Keratinocyte (primary cell): ENCODE data around the gene PDCD1LG2. TPM values are rescaled to one million over a fixed set of nuclear protein-coding genes. Genes with fewer than 3 reads are reported as not detected.

Experiments used
- DNase-seq: peaks from one replicate; pipeline ENCODE4 v3.0.0-alpha.2; 2011; ENCODE audit warnings: low read depth, missing footprints, low spot score
- FAIRE-seq: peaks from 2 replicates; lab custom pipeline; 2011; peaks lifted over from hg19 to GRCh38; lab: Jason Lieb, UNC
- H2AFZ ChIP-seq: 2 replicates; pipeline ENCODE4 v1.6.0; 2012; ENCODE audit warnings: low read length, control low read depth, inconsistent platforms; ENCODE audit not compliant: control insufficient read depth
- H3K27ac ChIP-seq: 2 replicates; pipeline ENCODE4 v1.5.1; 2011; ENCODE audit warnings: low read length; ENCODE audit not compliant: control insufficient read depth, insufficient read depth
- H3K27me3 ChIP-seq: 3 replicates; pipeline ENCODE4 v1.6.0; 2011; ENCODE audit warnings: low read length; ENCODE audit not compliant: control insufficient read depth, insufficient read depth; ENCODE audit errors: extremely low read depth
- H3K36me3 ChIP-seq, 2 experiments: 2 replicates in 1 of 2; 3 replicates in 1 of 2; pipeline ENCODE4 v1.5.1; 2011; ENCODE audit warnings: low read length in 2 of 2, mild to moderate bottlenecking in 1 of 2; ENCODE audit not compliant: control insufficient read depth in 2 of 2, insufficient read depth in 2 of 2; ENCODE audit errors: extremely low read depth in 1 of 2
- H3K4me1 ChIP-seq: 3 replicates; pipeline ENCODE4 v1.5.1; 2011; ENCODE audit warnings: low read length; ENCODE audit not compliant: control insufficient read depth, insufficient read depth; ENCODE audit errors: extremely low read depth
- H3K4me2 ChIP-seq: 3 replicates; pipeline ENCODE4 v1.6.0; 2011; ENCODE audit warnings: low read depth, low read length; ENCODE audit not compliant: control insufficient read depth, insufficient read depth; ENCODE audit errors: extremely low read depth
- H3K4me3 ChIP-seq, 3 experiments: fragments of 200-600 bp in 1 of 3; sonication (generic) in 1 of 3; 2 replicates in 2 of 3; 3 replicates in 1 of 3; pipeline ENCODE4 v1.5.1; 2011 to 2016; ENCODE audit warnings: low read length in 3 of 3, mild to moderate bottlenecking in 3 of 3, control low read depth in 2 of 3, inconsistent platforms in 1 of 3, low read depth in 1 of 3, mixed read lengths in 1 of 3, mixed run types in 1 of 3, moderate library complexity in 1 of 3; ENCODE audit not compliant: control insufficient read depth in 2 of 3, insufficient read depth in 2 of 3; ENCODE audit errors: extremely low read depth in 1 of 3
- H3K79me2 ChIP-seq: 2 replicates; pipeline ENCODE4 v1.6.0; 2012; ENCODE audit warnings: low read length; ENCODE audit not compliant: control insufficient read depth, insufficient read depth
- H3K9ac ChIP-seq: 3 replicates; pipeline ENCODE4 v1.6.0; 2011; ENCODE audit warnings: low read length; ENCODE audit not compliant: control insufficient read depth, insufficient read depth; ENCODE audit errors: extremely low read depth
- H3K9me1 ChIP-seq: 3 replicates; pipeline ENCODE4 v1.6.0; 2011; ENCODE audit warnings: low read length; ENCODE audit not compliant: control insufficient read depth, insufficient read depth; ENCODE audit errors: extremely low read depth
- H3K9me3 ChIP-seq: 2 replicates; pipeline ENCODE4 v1.5.1; 2012; ENCODE audit warnings: low read depth, low read length; ENCODE audit not compliant: control insufficient read depth
- H4K20me1 ChIP-seq: 3 replicates; pipeline ENCODE4 v1.6.0; 2011; ENCODE audit warnings: low read length; ENCODE audit not compliant: control insufficient read depth, insufficient read depth; ENCODE audit errors: extremely low read depth
- EZH2 ChIP-seq: IDR thresholded peaks from one replicate; pipeline ENCODE4 v1.6.1; 2012; ENCODE audit warnings: inconsistent platforms, mild to moderate bottlenecking, low read length, moderate library complexity
- dilution Hi-C: fragments of 300-500 bp; cut with MboI; formaldehyde crosslinking; loops from one replicate; pipeline ENCODE4 v1.7.0; 2020; ENCODE audit warnings: low sequenced_read_pairs; ENCODE audit not compliant: extremely low pct_ligation_motif_present
- polyA plus RNA-seq, 5 experiments: library from polyadenylated mRNA; depleted of rRNA in 3 of 5; stranded (reverse) in 3 of 5; stranded (forward) in 1 of 5; unstranded in 1 of 5; fragments of >200 nt; gene quantifications; 1 replicate in 1 of 5; 2 replicates in 3 of 5; 3 replicates in 1 of 5; pipeline versions ENCODE4 v1.2.1 to v1.2.3, GENCODE V29; 2011 to 2012; ENCODE audit warnings: missing spikeins in 2 of 5, low read depth in 1 of 5, low replicate concordance in 1 of 5
- TF ChIP-seq, protein P1 (sequence below), 3 experiments: IDR thresholded peaks in 1 of 3; conservative IDR thresholded peaks in 1 of 3; optimal IDR thresholded peaks in 1 of 3; 2 replicates in 2 of 3; 3 replicates in 1 of 3; pipeline versions ENCODE3 to v1.5.1; 2011; ENCODE audit warnings: low read length in 3 of 3, mild to moderate bottlenecking in 3 of 3, moderate library complexity in 2 of 3, control low read depth in 1 of 3, inconsistent platforms in 1 of 3; ENCODE audit not compliant: insufficient read depth in 2 of 3; ENCODE audit errors: extremely low read depth in 1 of 3

The PDCD1LG2 gene
- polyA plus RNA-seq, 1 donor (not counting 4 experiments of a cell fraction or from before 2014, with no cell fraction given) = 20.2 TPM

DNA sequence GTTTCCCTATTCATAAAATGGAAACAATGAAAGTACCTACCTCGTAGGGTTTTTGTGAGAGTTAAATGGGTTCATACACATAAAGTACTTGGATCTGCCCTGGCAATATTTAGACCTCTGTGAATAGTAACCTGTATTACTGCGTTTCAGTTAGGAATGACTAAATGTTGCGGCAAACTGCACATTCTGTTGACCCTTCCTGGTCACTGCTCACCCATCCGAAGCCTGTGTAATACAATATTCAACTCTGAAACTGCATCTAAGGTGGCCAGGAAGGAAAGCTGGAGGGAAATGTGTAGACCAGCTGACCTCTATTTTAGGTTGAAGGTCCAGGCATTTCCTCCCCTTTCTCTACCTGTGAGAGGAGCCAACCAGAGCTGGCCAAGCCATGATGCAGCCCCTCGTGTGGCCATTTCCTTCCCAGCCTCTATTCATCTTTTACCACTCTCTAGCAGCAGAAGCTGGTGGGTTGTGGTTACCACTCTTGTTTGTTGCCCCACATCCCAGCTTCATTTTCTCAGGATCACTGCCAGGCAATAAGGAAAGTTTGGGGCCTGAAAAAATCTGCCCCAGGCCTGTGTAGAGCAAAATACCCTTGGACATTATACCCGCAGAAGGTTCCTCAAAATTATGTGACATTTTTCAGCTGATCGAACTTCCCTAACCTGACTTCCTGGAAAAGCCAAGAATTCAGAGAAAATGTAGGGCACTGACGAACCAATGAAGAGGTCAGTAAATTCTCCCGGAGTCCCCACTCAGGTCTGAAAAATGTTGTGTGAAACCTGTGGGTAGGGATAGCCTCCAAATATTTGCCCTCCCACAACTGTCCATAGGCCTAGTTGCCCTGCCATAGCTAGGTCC lies 20.5 kb upstream of the PDCD1LG2 start:
- TF ChIP-seq EZH2 = no peak
- TF ChIP-seq, protein P1, sequence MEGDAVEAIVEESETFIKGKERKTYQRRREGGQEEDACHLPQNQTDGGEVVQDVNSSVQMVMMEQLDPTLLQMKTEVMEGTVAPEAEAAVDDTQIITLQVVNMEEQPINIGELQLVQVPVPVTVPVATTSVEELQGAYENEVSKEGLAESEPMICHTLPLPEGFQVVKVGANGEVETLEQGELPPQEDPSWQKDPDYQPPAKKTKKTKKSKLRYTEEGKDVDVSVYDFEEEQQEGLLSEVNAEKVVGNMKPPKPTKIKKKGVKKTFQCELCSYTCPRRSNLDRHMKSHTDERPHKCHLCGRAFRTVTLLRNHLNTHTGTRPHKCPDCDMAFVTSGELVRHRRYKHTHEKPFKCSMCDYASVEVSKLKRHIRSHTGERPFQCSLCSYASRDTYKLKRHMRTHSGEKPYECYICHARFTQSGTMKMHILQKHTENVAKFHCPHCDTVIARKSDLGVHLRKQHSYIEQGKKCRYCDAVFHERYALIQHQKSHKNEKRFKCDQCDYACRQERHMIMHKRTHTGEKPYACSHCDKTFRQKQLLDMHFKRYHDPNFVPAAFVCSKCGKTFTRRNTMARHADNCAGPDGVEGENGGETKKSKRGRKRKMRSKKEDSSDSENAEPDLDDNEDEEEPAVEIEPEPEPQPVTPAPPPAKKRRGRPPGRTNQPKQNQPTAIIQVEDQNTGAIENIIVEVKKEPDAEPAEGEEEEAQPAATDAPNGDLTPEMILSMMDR (optimal IDR thresholded peaks at IDR 0.05 in 1 of 3, IDR thresholded peaks at IDR 0.05 in 1 of 3, conservative IDR thresholded peaks at IDR 0.05 in 1 of 3; ENCODE audit: extremely low read depth in 1 of 3, insufficient read depth in 2 of 3, low read length in 3 of 3) = no peak
- FAIRE-seq (no peak), DNase-seq (no peak)
- dilution Hi-C loops = no loop called here
- H3K9me3 ChIP-seq = no peaks in the 10 kb centered on the region
- no peaks in the 10 kb centered on the region for H3K27me3 ChIP-seq
- no peaks in the 10 kb centered on the region for H3K36me3 ChIP-seq
- no peaks in the 10 kb centered on the region for H3K9me1 ChIP-seq
- H3K27ac ChIP-seq = no peak overlapping the region
- no peaks in the 10 kb centered on the region for H4K20me1 ChIP-seq
- no peak overlapping the region for H3K4me2 ChIP-seq
- H3K9ac ChIP-seq = no peak overlapping the region
- no peaks in the 10 kb centered on the region for H3K79me2 ChIP-seq
- no peak overlapping the region for H2AFZ ChIP-seq
- peaks cover 17% of the 10 kb centered on the region for H3K4me1 ChIP-seq
- H3K4me3 ChIP-seq = no peak overlapping the region

DNA sequence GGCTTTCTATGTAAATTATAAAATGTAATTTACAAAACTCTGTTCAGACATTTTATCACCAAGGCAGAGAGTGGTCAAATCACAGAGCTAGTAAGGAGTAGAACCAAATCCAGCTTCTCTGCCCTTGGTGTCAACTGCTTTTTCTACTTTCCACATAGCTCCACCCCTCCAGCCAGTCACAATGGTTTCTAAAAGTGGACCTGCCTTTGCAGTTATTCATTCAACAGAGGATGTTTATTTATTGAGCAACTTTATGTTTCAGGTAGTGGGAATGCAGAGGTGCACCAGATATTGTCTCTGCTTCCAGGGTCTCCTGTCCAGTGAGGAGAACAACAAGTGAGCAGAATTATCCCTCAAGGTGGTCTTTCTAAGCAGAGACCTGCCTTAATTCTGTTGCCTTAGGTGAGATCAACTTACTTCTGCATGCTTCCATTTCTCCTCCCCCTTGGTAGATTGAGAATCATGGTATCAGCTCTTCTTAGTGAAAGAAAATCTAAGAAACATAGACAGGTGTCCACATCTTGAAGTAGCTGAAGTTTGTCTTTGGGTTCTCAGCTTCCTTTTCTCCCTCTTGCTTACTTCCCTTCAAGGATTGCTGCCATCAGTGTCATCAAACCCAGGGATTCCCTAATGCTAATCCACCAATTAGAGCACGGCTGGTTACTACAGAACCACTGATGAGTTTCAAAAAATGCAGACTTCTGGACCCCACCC lies 17.2 kb upstream of the PDCD1LG2 start:
- Histone ChIP-seq H3K36me3 (no peaks in the 10 kb centered on the region), H3K9ac (peak overlapping the region; percentile 10), H3K79me2 (no peaks in the 10 kb centered on the region), H3K4me1 (peaks cover 17% of the 10 kb centered on the region), H4K20me1 (no peaks in the 10 kb centered on the region), H3K27me3 (no peaks in the 10 kb centered on the region), H3K9me3 (no peaks in the 10 kb centered on the region), H3K4me3 (no peak overlapping the region), H3K9me1 (no peaks in the 10 kb centered on the region), H2AFZ (peak overlapping the region; percentile 60), H3K27ac (peak overlapping the region; percentile 94), H3K4me2 (peak overlapping the region; percentile 79)
- no peak for DNase-seq
- TF ChIP-seq, protein P1 (optimal IDR thresholded peaks at IDR 0.05 in 1 of 3, IDR thresholded peaks at IDR 0.05 in 1 of 3, conservative IDR thresholded peaks at IDR 0.05 in 1 of 3; ENCODE audit: extremely low read depth in 1 of 3, insufficient read depth in 2 of 3, low read length in 3 of 3) = no peak
- TF ChIP-seq EZH2 = no peak
- dilution Hi-C loops = no loop called here
- FAIRE-seq = peak; percentile 53
